SU-DHL-6 (cell line): ENCODE measurements around the gene ACHE.

Experiments
- H2AFZ ChIP-seq: fragments of 200-600 bp; sonication (generic); 2 replicates; pipeline ENCODE4 v1.6.1; 2014; ENCODE audit warnings: low read depth, mild to moderate bottlenecking, moderate library complexity, mixed read lengths, antibody characterized with exemption, low read length; ENCODE audit not compliant: severe bottlenecking
- H3F3A ChIP-seq: fragments of 200-600 bp; shearing (Covaris generic); 2 replicates; pipeline ENCODE4 v1.6.0; 2016; ENCODE audit warnings: antibody characterized with exemption, mild to moderate bottlenecking; ENCODE audit not compliant: insufficient read depth
- H3K27ac ChIP-seq: fragments of 200-600 bp; sonication (generic); 2 replicates; pipeline ENCODE4 v1.5.1; 2016; ENCODE audit warnings: low read depth, mild to moderate bottlenecking, low read length, moderate library complexity, mixed read lengths
- H3K27me3 ChIP-seq: fragments of 200-600 bp; sonication (generic), shearing (Covaris generic); 2 replicates; pipeline ENCODE4 v1.6.0; 2014; ENCODE audit warnings: mild to moderate bottlenecking, low read length
- H3K36me3 ChIP-seq: fragments of 200-600 bp; sonication (generic); 2 replicates; pipeline ENCODE4 v1.6.1; 2014; ENCODE audit warnings: mild to moderate bottlenecking, low read length, mixed read lengths
- H3K4me2 ChIP-seq: fragments of 300-600, 200-600 bp; shearing (Covaris generic), sonication (generic); 2 replicates; pipeline ENCODE4 v1.6.0; 2014; ENCODE audit warnings: low read length, low read depth, mild to moderate bottlenecking; ENCODE audit not compliant: poor library complexity, severe bottlenecking
- H3K4me3 ChIP-seq: fragments of 200-600 bp; sonication (generic); 2 replicates; pipeline ENCODE4 v1.5.1; 2014; ENCODE audit warnings: antibody characterized with exemption, low read length, mild to moderate bottlenecking, mixed read lengths; ENCODE audit not compliant: insufficient read depth, poor library complexity, severe bottlenecking
- H3K79me2 ChIP-seq: fragments of 200-600 bp; sonication (generic); 2 replicates; pipeline ENCODE4 v1.6.1; 2014; ENCODE audit warnings: mild to moderate bottlenecking, low read length, moderate library complexity; ENCODE audit not compliant: insufficient read depth
- H3K9ac ChIP-seq: fragments of 200-600 bp; sonication (generic); 2 replicates; pipeline ENCODE4 v1.7.0; 2014; ENCODE audit warnings: mild to moderate bottlenecking, low read length
- H3K9me2 ChIP-seq: fragments of 200-600 bp; sonication (generic); replicated peaks from 2 replicates; pipeline ENCODE4 v1.6.1; 2014; ENCODE audit warnings: low read length; ENCODE audit not compliant: insufficient read depth
- H3K9me3 ChIP-seq: fragments of 200-600 bp; sonication (generic); 2 replicates; pipeline ENCODE4 v1.6.1; 2014; ENCODE audit warnings: low read length, mixed read lengths; ENCODE audit not compliant: insufficient read depth
- H4K20me1 ChIP-seq: fragments of 200-600 bp; sonication (generic); 2 replicates; pipeline ENCODE4 v1.6.1; 2014; ENCODE audit warnings: low read depth, mild to moderate bottlenecking, antibody characterized with exemption, low read length, moderate library complexity, mixed read lengths
- CTCF ChIP-seq: fragments of 200-600 bp; sonication (generic); IDR thresholded peaks from one replicate; pipeline ENCODE4 v1.5.1; 2017; ENCODE audit warnings: antibody characterized with exemption, mild to moderate bottlenecking, low read length, moderate library complexity; ENCODE audit not compliant: insufficient read depth, poor library complexity, severe bottlenecking
- EZH2phosphoT487 ChIP-seq: fragments of 200-600 bp; sonication (generic), shearing (Covaris generic); conservative IDR thresholded peaks from 2 replicates; pipeline ENCODE4 v1.6.1; 2018; ENCODE audit warnings: mild to moderate bottlenecking, antibody characterized with exemption, low read length, moderate library complexity, mixed read lengths

The ACHE gene

DNA sequence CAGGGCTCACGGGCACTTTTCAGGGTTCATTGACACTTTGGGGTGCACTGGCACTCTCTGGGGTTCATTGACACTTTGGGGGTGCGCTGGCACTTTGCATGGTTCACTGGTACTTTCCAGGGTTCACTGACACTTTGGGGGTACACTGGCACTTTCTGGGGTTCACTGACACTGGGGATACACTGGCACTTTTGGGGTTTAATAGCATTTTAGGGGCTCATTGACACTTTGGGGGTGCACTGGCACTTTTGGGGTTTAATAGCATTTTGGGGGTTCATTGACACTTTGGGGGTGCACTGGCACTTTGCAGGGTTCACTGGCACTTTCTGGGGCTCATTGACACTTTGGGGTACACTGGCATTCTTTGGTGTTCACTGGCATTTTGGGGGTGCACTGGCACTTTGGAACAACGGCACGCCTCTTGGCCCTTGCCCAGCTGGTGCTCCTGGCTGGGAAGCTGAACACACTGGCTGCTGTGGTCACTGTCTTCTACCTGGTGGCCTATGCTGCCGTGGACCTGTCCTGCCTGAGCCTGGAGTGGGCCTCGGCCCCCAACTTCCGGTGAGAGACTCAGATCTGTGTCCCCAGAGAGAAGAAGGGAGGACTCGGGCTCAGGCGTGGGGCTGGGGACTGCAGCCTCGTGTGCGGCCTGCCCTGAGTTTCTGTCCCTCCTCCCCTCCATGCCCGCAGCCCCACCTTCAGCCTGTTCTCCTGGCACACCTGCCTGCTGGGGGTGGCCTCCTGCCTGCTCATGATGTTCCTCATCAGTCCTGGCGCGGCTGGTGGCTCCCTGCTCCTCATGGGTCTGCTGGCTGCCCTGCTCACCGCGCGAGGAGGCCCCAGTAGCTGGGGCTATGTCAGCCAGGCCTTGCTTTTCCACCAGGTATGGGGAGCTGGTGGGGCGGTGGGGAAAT lies 34.7 kb downstream of the ACHE start:
- no peak overlapping the region for H3K4me2 ChIP-seq

DNA sequence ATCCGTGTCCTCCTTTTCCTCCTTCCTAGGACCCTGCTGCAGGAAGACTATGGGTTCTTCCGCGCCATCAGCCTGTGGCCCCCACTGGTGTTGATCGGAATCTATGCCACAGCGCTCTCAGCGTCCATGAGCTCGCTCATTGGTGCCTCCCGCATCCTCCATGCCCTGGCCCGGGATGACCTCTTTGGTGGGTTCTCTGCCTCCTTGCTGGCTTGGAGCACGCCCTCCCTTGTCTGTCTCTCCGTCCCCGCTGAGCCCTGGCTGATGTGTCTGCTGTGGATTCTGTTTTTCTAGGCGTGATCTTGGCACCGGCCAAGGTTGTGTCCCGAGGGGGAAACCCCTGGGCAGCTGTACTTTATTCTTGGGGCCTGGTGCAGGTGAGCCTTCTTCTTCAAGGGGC lies 35.8 kb downstream of the ACHE start:
- H3K4me2 ChIP-seq = no peak overlapping the region
- 0 out of 2 replicates have a peak, but pooled peaks cover 5% of the 10 kb centered on the region for H3F3A ChIP-seq
- H3K27me3 ChIP-seq = no peaks in the 10 kb centered on the region
- no peak overlapping the region for H2AFZ ChIP-seq
- H3K9ac ChIP-seq = no peak overlapping the region
- H3K9me2 ChIP-seq = no peaks in the 10 kb centered on the region
- H3K4me3 ChIP-seq = no peak overlapping the region
- TF ChIP-seq EZH2phosphoT487 (no peak), CTCF (no peak)
- peaks cover 6% of the 10 kb centered on the region; the same call in 1 of the 2 replicates for H3K79me2 ChIP-seq
- no peak overlapping the region for H3K27ac ChIP-seq
- H3K9me3 ChIP-seq = no peaks in the 10 kb centered on the region
- no peaks in the 10 kb centered on the region for H4K20me1 ChIP-seq
- no peaks in the 10 kb centered on the region for H3K36me3 ChIP-seq

More for the DNA sequence above, 34.7 kb downstream of the ACHE start:
- no peak overlapping the region for H2AFZ ChIP-seq
- H4K20me1 ChIP-seq = no peaks in the 10 kb centered on the region
- no peak overlapping the region for H3K4me3 ChIP-seq
- 0 out of 2 replicates have a peak, but pooled peaks cover under 1% of the 10 kb centered on the region for H3K79me2 ChIP-seq
- no peaks in the 10 kb centered on the region for H3K27me3 ChIP-seq
- no peak for TF ChIP-seq EZH2phosphoT487
- TF ChIP-seq CTCF = no peak
- H3K9me2 ChIP-seq = no peaks in the 10 kb centered on the region
- H3K27ac ChIP-seq = no peak overlapping the region
- no peak overlapping the region for H3K9ac ChIP-seq
- no peaks in the 10 kb centered on the region for H3K36me3 ChIP-seq
- 0 out of 2 replicates have a peak, but pooled peaks cover 8% of the 10 kb centered on the region for H3F3A ChIP-seq
- no peaks in the 10 kb centered on the region for H3K9me3 ChIP-seq

- peaks cover 21% of the 10 kb centered on the region for H3K79me2 ChIP-seq
- no peak overlapping the region for H3K4me2 ChIP-seq
- no peak overlapping the region for H3K27ac ChIP-seq
- H3K9ac ChIP-seq = no peak overlapping the region
- H2AFZ ChIP-seq = no peak overlapping the region
- H3K27me3 ChIP-seq = no peaks in the 10 kb centered on the region
- H4K20me1 ChIP-seq = no peaks in the 10 kb centered on the region
- no peaks in the 10 kb centered on the region for H3K9me2 ChIP-seq
- no peaks in the 10 kb centered on the region for H3K9me3 ChIP-seq
- no peak overlapping the region for H3K4me3 ChIP-seq
- H3K36me3 ChIP-seq = no peaks in the 10 kb centered on the region
- TF ChIP-seq EZH2phosphoT487 (no peak), CTCF (no peak)
- H3F3A ChIP-seq = peaks cover 6% of the 10 kb centered on the region
Observed at GRCh38 chr7:100856871-100857282, 38.8 kb downstream of the ACHE start.
